GM19099 (cell line): ENCODE data around the gene PAPOLA.

Experiments used
- POLR2A ChIP-seq: IDR thresholded peaks from 3 replicates; pipeline ENCODE4 v1.6.1; 2011; ENCODE audit warnings: low read depth; ENCODE audit not compliant: insufficient read length; ENCODE audit errors: extremely low read depth

PAPOLA gene

GRCh38 chr14:96586056-96586455 is 83.9 kb downstream of the PAPOLA start:
- no peak for TF ChIP-seq POLR2A

GRCh38 chr14:96586921-96587822 is 85.0 kb downstream of the PAPOLA start:
- no peak for TF ChIP-seq POLR2A

GRCh38 chr14:96587823-96588385 is 85.7 kb downstream of the PAPOLA start:
- TF ChIP-seq POLR2A = no peak

GRCh38 chr14:96588410-96589257 is 86.5 kb downstream of the PAPOLA start:
- no peak for TF ChIP-seq POLR2A

- TF ChIP-seq POLR2A = no peak
Observed at GRCh38 chr14:96589577-96589976, 87.4 kb downstream of the PAPOLA start.

GRCh38 chr14:96590190-96590864 is 88.1 kb downstream of the PAPOLA start:
- TF ChIP-seq POLR2A = no peak

- no peak for TF ChIP-seq POLR2A
Observed at GRCh38 chr14:96592591-96593386, 90.6 kb downstream of the PAPOLA start.

DNA sequence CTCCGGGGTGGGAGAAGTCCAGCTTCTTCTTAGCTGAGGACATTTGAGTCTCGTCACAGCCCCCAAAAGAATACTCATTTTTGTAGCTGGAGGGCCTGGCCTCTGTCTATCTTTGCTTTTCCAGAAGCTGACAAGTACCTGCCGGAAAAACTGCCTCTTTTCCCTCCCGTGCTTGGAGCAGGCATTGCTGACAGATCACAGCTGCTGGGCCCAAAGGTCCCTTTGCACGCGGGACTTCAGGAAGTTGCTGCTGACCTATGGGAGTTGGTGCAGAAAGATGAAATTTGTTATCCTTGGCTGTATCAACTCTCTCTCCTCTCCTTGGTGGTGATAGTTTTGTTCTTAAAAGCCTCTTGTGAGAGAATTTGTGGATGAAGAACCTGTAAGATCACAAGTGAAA is 92.8 kb downstream of the PAPOLA start:
- TF ChIP-seq POLR2A = no peak

DNA sequence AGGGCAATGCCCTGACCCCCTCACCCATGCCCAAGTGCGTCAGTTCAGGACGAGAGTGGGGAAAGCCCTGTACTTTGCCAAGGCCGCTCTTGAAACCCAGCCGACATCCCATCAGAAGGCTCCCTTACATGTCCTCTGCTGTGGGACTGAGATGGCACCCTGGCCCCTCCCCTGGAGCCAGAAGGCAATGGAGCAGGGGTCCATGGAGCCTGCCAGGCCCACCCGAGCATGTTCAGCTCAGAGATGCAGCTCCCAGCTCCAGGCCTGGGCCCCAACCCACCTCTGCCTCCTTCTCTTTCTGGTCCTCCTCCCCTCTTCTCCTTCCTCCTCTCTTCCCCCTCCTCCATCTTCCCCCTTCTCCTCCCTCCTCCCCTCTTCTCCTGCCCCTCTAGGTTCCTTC is 95.5 kb downstream of the PAPOLA start:
- no peak for TF ChIP-seq POLR2A

GRCh38 chr14:96598332-96598928 is 96.2 kb downstream of the PAPOLA start:
- no peak for TF ChIP-seq POLR2A

DNA sequence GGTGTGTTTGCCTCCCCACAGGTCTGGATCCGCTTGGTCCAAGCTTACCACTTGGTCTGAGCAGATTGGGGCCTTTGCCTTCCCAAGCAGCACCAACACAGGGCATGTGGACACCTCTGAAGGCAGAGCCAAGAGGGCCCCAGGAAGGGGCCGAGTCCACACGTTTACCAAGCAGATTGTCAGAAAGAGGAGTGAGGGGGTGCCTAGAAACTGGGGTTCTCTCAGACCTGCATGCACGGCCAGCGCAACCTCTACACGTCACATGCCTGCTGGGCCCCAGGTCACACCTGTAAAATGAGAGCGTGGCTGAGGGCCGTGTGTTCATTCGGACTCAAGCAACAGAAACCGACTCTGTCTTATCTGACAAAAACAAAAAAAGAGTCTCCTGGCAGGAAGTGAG is 96.9 kb downstream of the PAPOLA start:
- TF ChIP-seq POLR2A = no peak

DNA sequence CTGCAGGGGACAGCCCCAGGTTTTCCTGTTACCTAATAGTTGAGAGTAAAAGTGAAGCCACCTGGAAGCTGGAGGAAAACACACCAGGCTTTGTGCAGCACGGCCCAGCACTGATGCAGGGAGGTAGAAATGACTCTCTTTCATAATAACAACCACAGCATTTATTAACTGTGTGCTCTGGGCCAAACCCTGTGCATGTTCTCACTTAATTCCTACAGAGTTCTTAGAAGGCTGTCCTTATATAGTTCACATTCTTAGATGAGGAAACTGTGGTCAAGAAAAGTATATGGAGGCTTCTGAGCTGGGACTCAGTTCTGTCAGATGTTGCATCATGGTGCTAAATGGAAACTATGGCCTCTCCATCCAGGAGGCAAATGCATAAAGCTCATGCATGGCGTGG is 100.0 kb downstream of the PAPOLA start:
- TF ChIP-seq POLR2A = no peak

DNA sequence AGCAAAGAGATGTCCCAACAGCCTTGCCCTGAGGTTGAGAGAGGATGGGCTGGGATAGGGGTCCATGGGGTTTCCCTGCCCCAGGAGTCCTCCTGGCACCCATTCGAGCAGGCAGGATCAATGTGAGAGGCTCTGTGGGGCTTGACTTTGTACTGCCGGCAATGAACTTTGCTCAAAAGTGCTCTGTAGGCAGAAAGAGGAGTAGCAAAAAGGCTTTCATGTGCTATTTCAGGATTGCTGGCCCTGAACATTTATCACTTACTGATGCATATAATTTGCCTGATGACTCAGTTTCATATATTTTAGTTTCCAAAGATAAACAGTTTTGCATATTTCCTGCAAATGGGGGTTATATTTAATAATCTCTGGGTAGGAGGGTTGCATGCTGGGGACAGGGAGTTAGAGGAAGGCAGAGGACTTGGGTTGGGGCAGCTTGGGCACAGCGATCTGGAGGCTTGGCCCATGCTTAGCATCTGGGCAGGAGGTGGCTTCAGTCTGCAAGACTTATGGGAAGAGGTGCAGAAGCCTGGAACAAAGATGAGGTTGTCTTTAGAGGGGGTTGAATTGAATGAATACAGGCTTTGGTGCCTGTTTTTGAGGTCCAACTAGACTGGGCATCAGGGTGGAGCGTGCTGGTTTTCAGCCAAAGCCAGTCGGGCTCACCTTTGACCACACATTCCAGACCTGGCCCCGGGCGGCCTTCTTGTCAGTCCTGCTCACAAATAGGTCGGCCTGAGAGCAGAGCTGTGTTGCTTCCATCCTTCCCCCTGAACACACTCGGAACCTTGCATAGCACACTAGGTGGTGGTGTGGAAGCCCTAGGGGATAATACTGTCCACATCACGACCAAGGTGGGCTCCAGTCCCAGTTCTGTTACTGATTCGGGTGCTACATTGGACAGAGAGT is 101.4 kb downstream of the PAPOLA start:
- no peak for TF ChIP-seq POLR2A
